Activated naive CD4-positive, alpha-beta T cell (primary cell): ENCODE results near the gene PEAR1.

Experiments used
- DNase-seq, 4 experiments: peaks; one replicate each; lab custom pipeline; 2025; lab: John Stamatoyannopoulos, UW

Gene PEAR1, protein sequence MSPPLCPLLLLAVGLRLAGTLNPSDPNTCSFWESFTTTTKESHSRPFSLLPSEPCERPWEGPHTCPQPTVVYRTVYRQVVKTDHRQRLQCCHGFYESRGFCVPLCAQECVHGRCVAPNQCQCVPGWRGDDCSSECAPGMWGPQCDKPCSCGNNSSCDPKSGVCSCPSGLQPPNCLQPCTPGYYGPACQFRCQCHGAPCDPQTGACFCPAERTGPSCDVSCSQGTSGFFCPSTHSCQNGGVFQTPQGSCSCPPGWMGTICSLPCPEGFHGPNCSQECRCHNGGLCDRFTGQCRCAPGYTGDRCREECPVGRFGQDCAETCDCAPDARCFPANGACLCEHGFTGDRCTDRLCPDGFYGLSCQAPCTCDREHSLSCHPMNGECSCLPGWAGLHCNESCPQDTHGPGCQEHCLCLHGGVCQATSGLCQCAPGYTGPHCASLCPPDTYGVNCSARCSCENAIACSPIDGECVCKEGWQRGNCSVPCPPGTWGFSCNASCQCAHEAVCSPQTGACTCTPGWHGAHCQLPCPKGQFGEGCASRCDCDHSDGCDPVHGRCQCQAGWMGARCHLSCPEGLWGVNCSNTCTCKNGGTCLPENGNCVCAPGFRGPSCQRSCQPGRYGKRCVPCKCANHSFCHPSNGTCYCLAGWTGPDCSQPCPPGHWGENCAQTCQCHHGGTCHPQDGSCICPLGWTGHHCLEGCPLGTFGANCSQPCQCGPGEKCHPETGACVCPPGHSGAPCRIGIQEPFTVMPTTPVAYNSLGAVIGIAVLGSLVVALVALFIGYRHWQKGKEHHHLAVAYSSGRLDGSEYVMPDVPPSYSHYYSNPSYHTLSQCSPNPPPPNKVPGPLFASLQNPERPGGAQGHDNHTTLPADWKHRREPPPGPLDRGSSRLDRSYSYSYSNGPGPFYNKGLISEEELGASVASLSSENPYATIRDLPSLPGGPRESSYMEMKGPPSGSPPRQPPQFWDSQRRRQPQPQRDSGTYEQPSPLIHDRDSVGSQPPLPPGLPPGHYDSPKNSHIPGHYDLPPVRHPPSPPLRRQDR

GRCh38 chr1:156893048-156893953 is at the start of gene PEAR1:
Gene PEAR1, plus strand, starts transcription at chr1:156893718. Its CDS starts 10,209 bp downstream, at chr1:156903927.
- DNase-seq = no peak

DNA sequence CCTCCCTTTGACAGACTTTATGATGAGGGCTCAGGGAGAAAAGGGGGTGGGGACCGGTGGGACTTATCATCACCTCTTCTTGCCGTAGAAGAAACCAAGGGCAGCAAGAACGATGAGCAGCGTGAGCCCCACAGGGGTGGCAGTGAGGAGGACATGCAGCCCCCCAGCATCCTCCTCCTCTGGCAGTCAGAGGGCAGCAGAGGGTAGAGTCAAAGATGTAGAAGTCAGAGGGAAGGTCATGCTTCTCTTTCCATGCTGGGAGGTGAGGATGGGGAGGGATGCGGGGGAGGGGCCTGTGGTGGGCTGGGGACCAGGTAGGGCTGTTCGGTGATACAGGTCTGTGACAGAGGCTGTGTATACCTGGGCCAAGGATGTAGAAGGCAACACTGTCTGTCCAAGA is 49.4 kb upstream of the PEAR1 start:
- DNase-seq = no peak

- no peak for DNase-seq
Observed at GRCh38 chr1:156844638-156845037, 48.9 kb upstream of the PEAR1 start.

DNA sequence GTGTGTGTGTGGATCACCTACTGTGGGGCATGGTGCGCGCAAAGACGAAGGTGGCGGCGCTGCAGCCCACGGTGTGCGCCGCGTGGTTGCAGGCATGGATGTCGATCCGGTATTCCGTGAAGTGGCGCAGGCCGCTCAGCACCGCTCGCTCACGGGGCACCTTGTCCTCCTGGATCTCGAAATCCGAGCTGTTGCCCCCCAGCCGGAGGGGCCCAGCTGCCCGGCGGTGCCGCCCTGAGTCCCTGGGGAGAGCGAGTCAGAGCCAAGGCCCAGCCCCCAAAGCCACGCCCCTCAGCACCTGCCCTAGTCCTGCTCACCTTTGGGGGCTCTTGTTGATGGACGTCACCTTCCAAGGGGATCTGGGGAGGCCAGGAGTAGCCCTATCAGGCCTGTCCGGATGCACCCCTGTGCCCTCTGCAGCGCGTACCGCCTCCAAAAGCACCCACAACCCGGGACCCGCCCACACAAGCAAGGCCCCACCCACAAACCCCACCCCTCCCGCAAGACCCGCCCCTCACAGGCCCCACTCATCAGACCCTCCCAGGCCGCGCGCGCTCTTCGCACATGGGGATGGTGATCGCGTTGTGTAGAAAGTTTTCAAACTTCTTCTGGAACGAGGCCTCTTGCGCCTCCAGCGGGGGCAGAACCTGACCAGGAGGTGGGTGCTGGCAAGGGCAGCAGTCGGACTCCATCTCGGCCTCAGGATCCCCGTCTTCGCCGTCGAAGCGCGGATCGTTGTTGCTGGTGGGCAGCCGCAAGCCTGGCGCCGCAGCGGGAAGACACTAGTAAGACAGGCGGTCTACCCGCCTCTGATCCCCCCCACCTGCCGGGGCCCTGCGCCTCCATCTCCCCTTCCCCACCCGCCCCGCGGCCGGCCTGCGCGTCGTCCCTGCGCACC is 48.2 kb upstream of the PEAR1 start:
- peak in 1 of 4 experiments; percentile 42 for DNase-seq

DNA sequence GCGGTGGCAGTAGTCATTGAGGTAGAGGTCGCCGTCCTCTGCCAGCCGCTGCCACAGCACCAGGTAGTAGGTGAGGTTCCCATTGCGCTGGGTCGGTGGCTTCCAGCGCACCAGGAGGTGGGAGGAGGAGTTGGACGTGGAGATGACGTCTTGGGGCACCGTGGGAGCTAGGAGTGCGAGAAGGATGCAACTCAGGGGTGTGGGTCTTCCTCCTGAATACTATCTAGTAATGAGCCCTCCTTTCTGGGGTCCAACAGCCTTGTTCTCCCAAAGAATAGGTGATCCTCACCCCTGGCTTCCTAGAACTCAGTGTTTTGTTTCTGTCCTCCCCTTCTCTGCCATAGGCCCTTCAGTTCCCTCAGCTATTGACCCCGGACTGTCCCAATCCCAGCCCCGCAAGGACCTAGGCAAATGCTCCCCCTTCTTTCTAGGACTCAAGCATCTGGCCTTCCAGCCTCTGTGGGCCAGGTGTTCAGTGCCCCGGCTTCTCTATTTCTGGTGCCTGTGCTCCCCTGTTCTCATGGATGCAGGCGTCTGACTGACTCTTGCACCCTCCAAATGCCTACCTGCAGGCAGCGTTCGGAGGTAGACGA is 47.5 kb upstream of the PEAR1 start:
- DNase-seq = no peak

DNA sequence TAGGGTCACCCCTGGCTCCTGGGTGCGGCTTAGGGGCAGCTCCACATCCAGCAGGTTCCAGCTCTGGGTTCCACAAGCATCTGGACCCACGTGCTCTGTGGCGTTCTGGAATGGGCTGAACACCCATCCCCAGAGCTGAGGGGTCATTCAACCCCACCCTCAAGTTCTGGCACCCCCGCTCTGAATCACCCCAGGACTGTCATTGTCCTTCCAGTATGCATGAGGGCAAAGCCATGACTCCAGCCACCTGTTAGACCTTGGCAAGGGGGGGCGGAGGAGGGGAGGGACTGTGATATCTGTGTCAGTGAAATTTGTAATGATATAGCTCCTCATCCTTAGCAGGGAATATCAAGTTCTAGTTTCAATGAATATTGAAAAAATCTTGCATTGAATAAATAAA is 46.9 kb upstream of the PEAR1 start:
- no peak for DNase-seq

GRCh38 chr1:156847591-156848460 is 45.7 kb upstream of the PEAR1 start:
- DNase-seq = no peak

GRCh38 chr1:156848461-156849150 is 44.9 kb upstream of the PEAR1 start:
- DNase-seq = peak in 3 of 4 experiments; percentile 13 to 71 (median 63)

- no peak for DNase-seq
Observed at GRCh38 chr1:156849151-156849496, 44.4 kb upstream of the PEAR1 start.

- DNase-seq = no peak
Observed at GRCh38 chr1:156851779-156852417, 41.6 kb upstream of the PEAR1 start.

- no peak for DNase-seq
Observed at GRCh38 chr1:156852418-156852874, 41.1 kb upstream of the PEAR1 start.

- no peak for DNase-seq
Observed at GRCh38 chr1:156853761-156854160, 39.8 kb upstream of the PEAR1 start.

GRCh38 chr1:156854634-156855033 is 38.9 kb upstream of the PEAR1 start:
- no peak for DNase-seq

DNA sequence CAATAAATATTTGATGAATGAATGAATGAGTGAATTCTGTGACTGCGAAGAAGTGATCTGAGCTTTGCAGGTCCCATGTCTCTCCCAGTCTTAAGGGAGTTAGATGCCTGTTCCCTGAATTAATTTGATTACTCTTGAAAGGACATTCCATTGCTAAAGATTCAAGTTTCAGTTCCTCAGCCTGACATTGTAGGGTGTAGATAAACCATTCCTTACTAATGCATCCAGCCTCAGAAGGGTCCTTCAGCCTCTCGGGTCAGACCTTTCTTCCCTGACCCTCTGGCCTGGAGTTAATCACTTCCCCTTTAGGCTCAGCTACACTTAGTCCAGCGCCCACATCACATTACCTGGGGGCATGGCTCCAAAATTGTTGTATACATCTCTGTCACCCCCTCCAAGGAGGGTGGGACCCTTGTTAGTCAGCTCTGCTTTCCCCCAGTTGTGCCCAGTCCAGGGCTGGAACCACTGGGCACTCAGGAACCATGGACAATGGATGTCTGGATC is 37.2 kb upstream of the PEAR1 start:
- DNase-seq = no peak

DNA sequence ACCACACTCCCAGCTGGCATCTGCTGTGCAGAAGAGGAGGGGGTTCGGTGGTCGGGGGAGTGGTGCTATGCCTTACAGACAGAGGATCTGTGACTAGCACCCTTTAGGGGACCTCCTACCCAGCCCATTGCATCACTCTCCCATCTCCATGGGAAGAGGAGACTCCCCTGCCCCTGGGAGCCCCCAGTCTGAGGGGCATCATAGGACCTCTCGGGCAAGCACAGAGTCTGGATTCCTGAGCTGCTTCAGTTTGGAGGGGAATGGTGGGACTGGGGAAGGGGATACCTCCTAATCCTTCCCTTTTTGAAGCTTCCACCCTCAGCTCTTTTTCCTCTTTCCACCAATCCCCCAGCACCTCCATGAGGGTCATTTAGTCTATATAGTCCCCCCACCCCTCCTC is 36.0 kb upstream of the PEAR1 start:
- no peak for DNase-seq

- DNase-seq = no peak
Observed at GRCh38 chr1:156858555-156858956, 35.0 kb upstream of the PEAR1 start.

GRCh38 chr1:156858959-156859522 is 34.5 kb upstream of the PEAR1 start, which contains the start of gene INSRR:
Gene INSRR, minus strand, starts transcription at chr1:156859117. Its CDS starts 496 bp downstream, at chr1:156858621.
- DNase-seq = no peak
